Mucosa of rectum (tissue), 2 donors: Measurements from ENCODE around the gene SPG7.

ENCODE experiments used
- H3K27ac ChIP-seq, 2 donors: one replicate each; pipeline ENCODE4 v1.7.0; 2013; ENCODE audit warnings: inconsistent platforms in 2 of 2, low read depth in 2 of 2, low read length in 2 of 2
- H3K27me3 ChIP-seq, 2 donors: one replicate each; pipeline ENCODE4 v1.7.0; 2013; ENCODE audit warnings: low read length in 2 of 2; ENCODE audit not compliant: control insufficient read depth in 2 of 2, insufficient read depth in 2 of 2
- H3K36me3 ChIP-seq, 2 donors: one replicate each; pipeline ENCODE4 v1.7.0; 2013; ENCODE audit warnings: low read length in 2 of 2; ENCODE audit not compliant: control insufficient read depth in 2 of 2, insufficient read depth in 2 of 2
- H3K4me1 ChIP-seq, 2 donors: one replicate each; pipeline ENCODE4 v1.7.0; 2013; ENCODE audit warnings: low read length in 2 of 2, mild to moderate bottlenecking in 1 of 2; ENCODE audit not compliant: control insufficient read depth in 2 of 2, insufficient read depth in 2 of 2
- H3K4me3 ChIP-seq, 2 donors: one replicate each; pipeline ENCODE4 v1.7.0; 2013; ENCODE audit warnings: low read length in 2 of 2
- H3K9ac ChIP-seq, 2 donors: one replicate each; pipeline ENCODE4 v1.7.0; 2013; ENCODE audit warnings: low read length in 2 of 2, low read depth in 1 of 2, mild to moderate bottlenecking in 1 of 2
- H3K9me3 ChIP-seq, 2 donors: one replicate each; pipeline ENCODE4 v1.7.0; 2013; ENCODE audit warnings: low read length in 2 of 2; ENCODE audit not compliant: control insufficient read depth in 2 of 2
- donor health status: healthy.
- donor health status: Normal muscosa, but diverticular disease.

Gene SPG7

GRCh38 chr16:89602952-89603590, 94.9 kb downstream of the SPG7 start:
- H3K36me3 ChIP-seq, result no peaks in the 10 kb centered on the region
- peaks cover 19 to 33% of the 10 kb centered on the region in 2 donors for H3K27me3 ChIP-seq
- no peak overlapping the region for H3K9ac ChIP-seq
- H3K9me3 ChIP-seq, result no peaks in the 10 kb centered on the region
- H3K27ac ChIP-seq, result no peak overlapping the region
- H3K4me3 ChIP-seq, result no peak overlapping the region
- H3K4me1 ChIP-seq, result peaks cover 0 to 3% of the 10 kb centered on the region in 2 donors

- Histone ChIP-seq H3K27ac (no peak overlapping the region), H3K36me3 (no peaks in the 10 kb centered on the region), H3K9me3 (no peaks in the 10 kb centered on the region), H3K4me1 (peaks cover 0 to 11% of the 10 kb centered on the region in 2 donors), H3K27me3 (peaks cover 17 to 42% of the 10 kb centered on the region in 2 donors), H3K4me3 (no peak overlapping the region), H3K9ac (no peak overlapping the region)
These were observed 96.6 kb downstream of the SPG7 start for GRCh38 chr16:89604764-89605163.

DNA sequence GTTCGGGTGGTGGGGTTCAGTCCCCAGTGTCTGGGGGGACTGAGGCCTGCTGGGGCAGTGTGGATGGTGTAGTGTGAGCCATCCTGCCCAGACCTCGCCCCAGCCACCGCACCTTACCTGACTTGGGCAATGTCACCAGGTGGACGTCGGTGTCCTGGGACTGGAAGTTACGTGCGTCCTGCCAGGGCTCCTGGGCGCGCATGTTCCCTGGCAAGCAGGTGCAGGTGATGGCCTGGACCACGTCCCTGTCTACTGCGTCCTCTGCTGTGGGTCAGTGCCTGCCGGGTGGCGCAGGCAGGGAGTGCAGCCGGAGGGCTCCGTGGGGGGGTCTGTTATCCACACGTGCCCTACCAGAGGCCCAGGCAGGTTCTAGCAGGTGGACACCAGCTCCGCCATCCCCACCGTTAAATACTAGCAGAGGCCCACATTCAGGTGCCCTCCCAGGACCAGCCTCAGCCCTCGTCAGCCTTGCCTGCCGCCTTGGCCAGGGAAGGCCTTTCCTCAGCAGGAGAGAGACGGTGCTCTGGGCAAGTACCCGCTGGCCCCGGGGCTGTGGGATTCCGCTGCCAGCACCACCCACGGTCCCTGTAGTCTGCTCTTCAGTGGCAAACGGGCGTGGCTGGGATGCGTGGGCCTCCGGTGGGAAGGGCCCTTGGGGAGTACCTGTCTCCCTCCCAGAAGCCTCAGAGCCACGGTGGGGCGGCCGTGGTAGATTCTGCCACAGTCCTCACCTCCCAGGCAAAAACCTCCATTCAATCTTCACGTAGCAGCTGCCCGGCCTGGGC, 97.2 kb downstream of the SPG7 start:
- no peaks in the 10 kb centered on the region for H3K9me3 ChIP-seq
- H3K36me3 ChIP-seq, result no peaks in the 10 kb centered on the region
- H3K27me3 ChIP-seq, result peaks cover 13 to 38% of the 10 kb centered on the region in 2 donors
- H3K9ac ChIP-seq, result no peak overlapping the region
- peaks cover 0 to 11% of the 10 kb centered on the region in 2 donors for H3K4me1 ChIP-seq
- H3K27ac ChIP-seq, result no peak overlapping the region
- H3K4me3 ChIP-seq, result no peak overlapping the region

DNA sequence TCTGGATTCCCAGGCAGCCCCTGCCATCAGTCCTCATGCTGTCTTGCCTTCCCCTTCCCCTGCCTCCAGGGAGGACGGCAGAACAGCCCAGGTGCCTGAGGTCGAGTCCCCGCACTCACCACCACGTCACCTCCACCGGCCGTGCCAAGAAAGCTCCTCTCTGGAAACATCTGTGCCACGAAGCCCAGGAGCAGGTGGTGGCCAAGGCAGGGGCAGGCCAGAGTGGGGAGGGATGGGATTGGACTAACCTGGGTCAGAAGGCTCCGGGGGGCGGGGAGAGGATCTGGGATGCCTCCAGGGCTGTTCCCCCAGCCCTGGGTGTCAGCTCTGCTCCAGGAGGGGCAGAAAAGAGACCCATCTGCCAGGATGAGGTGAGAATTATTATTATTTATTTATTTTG, 97.8 kb downstream of the SPG7 start:
- no peak overlapping the region for H3K4me3 ChIP-seq
- H3K4me1 ChIP-seq, result peaks cover 0 to 11% of the 10 kb centered on the region in 2 donors
- H3K9me3 ChIP-seq, result no peaks in the 10 kb centered on the region
- no peak overlapping the region for H3K9ac ChIP-seq
- no peaks in the 10 kb centered on the region for H3K36me3 ChIP-seq
- H3K27me3 ChIP-seq, result peaks cover 12 to 36% of the 10 kb centered on the region in 2 donors
- H3K27ac ChIP-seq, result no peak overlapping the region
